ENCODE results near the gene COL1A2. TPM values are rescaled to one million over a fixed set of nuclear protein-coding genes. Genes with fewer than 3 reads are reported as not detected.

The COL1A2 gene
- total RNA-seq, 4 donors from 2014 or later: 29.9 to 124 (median 61.3) TPM

DNA sequence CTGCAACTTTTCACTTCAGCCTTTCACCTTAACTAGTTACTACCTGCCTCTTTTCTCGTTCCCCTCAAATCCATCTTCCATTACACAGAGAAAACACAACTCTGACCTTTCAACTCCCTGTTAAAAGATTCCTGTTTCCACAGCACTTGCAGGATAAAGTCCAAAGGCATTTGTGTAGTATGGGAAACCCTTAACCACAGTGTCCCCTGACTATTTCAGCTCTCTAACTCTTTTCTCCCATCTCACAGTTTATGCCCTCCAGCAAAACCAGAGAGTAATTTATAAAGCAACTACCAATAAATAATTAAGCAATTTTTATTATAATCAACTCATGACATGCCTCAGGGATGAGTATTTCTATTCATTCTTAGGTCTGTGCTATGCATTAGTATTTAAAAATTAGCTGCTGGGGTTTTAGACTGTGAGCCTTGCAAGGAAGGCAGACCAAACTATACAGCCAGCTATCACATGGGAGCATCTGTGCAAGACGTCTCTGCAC lies 51.0 kb downstream of the COL1A2 start:
- H3K27ac ChIP-seq: no peak overlapping the region
- no peaks in the 10 kb centered on the region for H3K27me3 ChIP-seq
- no peak overlapping the region for H3K4me3 ChIP-seq
- no peaks in the 10 kb centered on the region for H3K4me1 ChIP-seq
- no peaks in the 10 kb centered on the region for H3K36me3 ChIP-seq
- 44% methylated on average over 2 of the region's 2 CpGs for WGBS
- TF ChIP-seq POLR2A (IDR thresholded peaks at IDR 0.05) (no peak), EP300 (IDR thresholded peaks at IDR 0.05) (no peak), POLR2AphosphoS5 (IDR thresholded peaks at IDR 0.05) (no peak)
- TF ChIP-seq, protein P1, sequence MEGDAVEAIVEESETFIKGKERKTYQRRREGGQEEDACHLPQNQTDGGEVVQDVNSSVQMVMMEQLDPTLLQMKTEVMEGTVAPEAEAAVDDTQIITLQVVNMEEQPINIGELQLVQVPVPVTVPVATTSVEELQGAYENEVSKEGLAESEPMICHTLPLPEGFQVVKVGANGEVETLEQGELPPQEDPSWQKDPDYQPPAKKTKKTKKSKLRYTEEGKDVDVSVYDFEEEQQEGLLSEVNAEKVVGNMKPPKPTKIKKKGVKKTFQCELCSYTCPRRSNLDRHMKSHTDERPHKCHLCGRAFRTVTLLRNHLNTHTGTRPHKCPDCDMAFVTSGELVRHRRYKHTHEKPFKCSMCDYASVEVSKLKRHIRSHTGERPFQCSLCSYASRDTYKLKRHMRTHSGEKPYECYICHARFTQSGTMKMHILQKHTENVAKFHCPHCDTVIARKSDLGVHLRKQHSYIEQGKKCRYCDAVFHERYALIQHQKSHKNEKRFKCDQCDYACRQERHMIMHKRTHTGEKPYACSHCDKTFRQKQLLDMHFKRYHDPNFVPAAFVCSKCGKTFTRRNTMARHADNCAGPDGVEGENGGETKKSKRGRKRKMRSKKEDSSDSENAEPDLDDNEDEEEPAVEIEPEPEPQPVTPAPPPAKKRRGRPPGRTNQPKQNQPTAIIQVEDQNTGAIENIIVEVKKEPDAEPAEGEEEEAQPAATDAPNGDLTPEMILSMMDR (IDR thresholded peaks at IDR 0.05): no peak
- no peaks in the 10 kb centered on the region for H3K9me3 ChIP-seq
- no peak for DNase-seq (ENCODE audit: low spot score in 2 of 2)

DNA sequence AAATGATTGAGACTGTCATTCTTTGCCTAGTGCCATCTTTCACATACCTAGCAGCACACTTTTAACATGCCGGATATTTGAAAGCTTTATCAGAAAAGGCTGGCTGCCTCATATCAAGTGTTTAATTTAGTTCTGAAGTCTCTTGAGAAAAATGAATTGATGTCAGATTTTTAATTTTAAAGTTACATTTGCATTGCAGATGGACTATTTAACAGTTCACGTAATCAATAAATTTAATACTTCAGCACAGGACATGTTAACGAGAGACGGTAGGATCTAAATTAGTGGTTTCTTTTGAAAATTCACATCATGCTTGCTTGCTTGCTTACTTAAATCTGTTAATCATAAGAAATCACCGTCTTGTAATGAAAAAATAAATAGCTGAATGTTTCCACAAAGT lies 51.6 kb downstream of the COL1A2 start:
- no peak for DNase-seq (ENCODE audit: low spot score in 2 of 2)
- WGBS: 83% methylated on average over 5 of the region's 5 CpGs
- no peaks in the 10 kb centered on the region for H3K27me3 ChIP-seq

DNA sequence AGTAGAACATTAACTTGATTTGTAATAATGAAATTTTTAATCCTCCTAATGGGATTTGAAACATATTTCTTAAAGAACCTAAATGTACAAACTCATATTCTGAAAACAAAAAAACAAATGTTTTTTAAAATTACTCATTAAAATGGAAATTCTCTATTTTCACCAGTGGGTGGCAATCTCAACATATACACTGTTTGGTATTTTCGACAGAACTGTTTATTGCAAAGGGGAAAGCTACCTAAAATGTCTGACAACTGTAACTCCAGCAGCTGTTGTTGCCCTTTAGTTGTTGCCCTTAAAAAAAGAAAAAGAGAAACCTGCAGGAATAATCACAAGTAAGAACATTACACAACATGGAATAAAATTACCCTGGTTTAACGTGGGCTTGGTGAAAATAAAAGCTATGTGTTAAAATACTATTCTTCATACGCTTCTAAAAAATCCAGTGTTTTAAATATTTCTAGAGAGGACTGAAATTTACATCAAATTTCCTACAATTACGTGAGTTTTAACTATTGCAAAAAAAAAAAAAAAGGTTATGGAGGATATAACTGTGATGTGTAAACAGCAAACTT lies 54.5 kb downstream of the COL1A2 start:
- no peaks in the 10 kb centered on the region for H3K4me1 ChIP-seq
- H3K36me3 ChIP-seq: no peaks in the 10 kb centered on the region
- WGBS: 40% methylated on average over 4 of the region's 4 CpGs
- no peaks in the 10 kb centered on the region for H3K27me3 ChIP-seq
- no peak for TF ChIP-seq POLR2A (IDR thresholded peaks at IDR 0.05)
- TF ChIP-seq, protein P1 (IDR thresholded peaks at IDR 0.05): peak; percentile 27 to 43
- no peak for TF ChIP-seq EP300 (IDR thresholded peaks at IDR 0.05)
- no peak for TF ChIP-seq POLR2AphosphoS5 (IDR thresholded peaks at IDR 0.05)
- no peak for DNase-seq (ENCODE audit: low spot score in 2 of 2)
- no peaks in the 10 kb centered on the region for H3K9me3 ChIP-seq
- no peak overlapping the region for H3K4me3 ChIP-seq
- H3K27ac ChIP-seq: no peak overlapping the region

More for the DNA sequence above, 51.6 kb downstream of the COL1A2 start:
- Histone ChIP-seq H3K36me3 (no peaks in the 10 kb centered on the region), H3K27ac (no peak overlapping the region), H3K4me1 (no peaks in the 10 kb centered on the region), H3K4me3 (no peak overlapping the region), H3K9me3 (no peaks in the 10 kb centered on the region)
- TF ChIP-seq, protein P1 (IDR thresholded peaks at IDR 0.05): no peak
- TF ChIP-seq POLR2A (IDR thresholded peaks at IDR 0.05) (no peak), EP300 (IDR thresholded peaks at IDR 0.05) (no peak), POLR2AphosphoS5 (IDR thresholded peaks at IDR 0.05) (no peak)

DNA sequence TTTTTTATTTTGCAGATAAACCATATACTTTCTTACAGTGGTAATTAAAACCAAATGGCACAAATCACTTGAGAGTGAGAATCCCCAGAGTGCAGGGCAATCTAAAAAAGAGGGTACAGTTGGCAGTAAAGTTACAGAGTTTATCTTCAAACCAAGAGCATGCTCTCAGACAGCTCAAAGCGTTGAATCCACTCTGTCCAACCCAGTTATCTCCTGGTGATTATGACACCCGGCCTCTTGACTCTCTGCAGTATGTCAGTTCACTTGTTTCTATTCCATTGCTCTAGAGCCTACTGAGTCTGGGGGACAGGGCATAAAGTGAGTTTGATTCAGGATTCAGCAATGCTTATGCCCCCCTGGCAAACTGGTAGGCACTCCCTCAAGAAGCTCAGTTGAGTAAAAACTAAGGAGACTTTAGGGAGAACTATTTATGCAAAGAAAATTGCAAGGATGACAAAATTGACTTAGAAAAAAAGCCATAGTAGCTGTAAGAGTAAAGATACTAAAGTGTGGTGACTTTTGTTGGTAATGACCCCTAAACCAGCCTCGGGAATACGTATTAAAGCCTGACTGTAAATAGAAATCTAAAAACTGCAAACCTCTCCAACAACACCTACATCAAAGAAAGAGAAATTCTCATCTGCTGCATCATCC lies 55.5 kb downstream of the COL1A2 start:
- Histone ChIP-seq H3K4me1 (no peaks in the 10 kb centered on the region), H3K27ac (no peak overlapping the region), H3K27me3 (no peaks in the 10 kb centered on the region), H3K4me3 (no peak overlapping the region), H3K36me3 (no peaks in the 10 kb centered on the region), H3K9me3 (no peaks in the 10 kb centered on the region)
- 81% methylated on average over 4 of the region's 4 CpGs for WGBS
- TF ChIP-seq, protein P1 (IDR thresholded peaks at IDR 0.05): no peak
- no peak for TF ChIP-seq POLR2A (IDR thresholded peaks at IDR 0.05)
- TF ChIP-seq EP300 (IDR thresholded peaks at IDR 0.05): no peak
- no peak for TF ChIP-seq POLR2AphosphoS5 (IDR thresholded peaks at IDR 0.05)
- no peak for DNase-seq (ENCODE audit: low spot score in 2 of 2)

DNA sequence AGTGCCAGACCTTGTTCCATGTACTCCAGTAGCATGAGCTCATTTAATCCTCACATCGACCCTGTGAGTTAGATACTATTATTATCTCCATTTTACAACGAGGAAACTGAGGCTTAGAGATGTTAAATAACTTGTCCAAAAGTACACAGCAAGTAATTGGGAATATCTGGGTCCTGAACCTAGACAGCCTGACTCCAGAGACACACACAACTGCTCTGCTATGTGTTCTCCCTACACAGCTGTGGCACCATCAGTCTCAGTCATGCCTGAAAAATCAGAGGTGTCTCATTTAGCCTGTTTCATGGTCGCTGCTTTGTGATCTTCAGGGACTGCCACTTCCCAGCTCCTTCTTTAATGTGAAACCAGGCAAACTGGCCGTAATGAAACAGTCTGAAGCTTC lies 56.5 kb downstream of the COL1A2 start:
- H3K27me3 ChIP-seq: no peaks in the 10 kb centered on the region
- H3K9me3 ChIP-seq: no peaks in the 10 kb centered on the region
- no peak for DNase-seq (ENCODE audit: low spot score in 2 of 2)
- H3K4me1 ChIP-seq: no peaks in the 10 kb centered on the region
- no peaks in the 10 kb centered on the region for H3K36me3 ChIP-seq
- WGBS: 69% methylated on average over 4 of the region's 4 CpGs
- H3K4me3 ChIP-seq: no peak overlapping the region
- no peak for TF ChIP-seq POLR2AphosphoS5 (IDR thresholded peaks at IDR 0.05)
- no peak for TF ChIP-seq EP300 (IDR thresholded peaks at IDR 0.05)
- TF ChIP-seq POLR2A (IDR thresholded peaks at IDR 0.05): no peak
- TF ChIP-seq, protein P1 (IDR thresholded peaks at IDR 0.05): no peak
- no peak overlapping the region for H3K27ac ChIP-seq

All from suprapubic skin (tissue), 4 donors.